ENCODE results near the gene PRODH. TPM values are rescaled to one million over a fixed set of nuclear protein-coding genes. Genes with fewer than 3 reads are reported as not detected.
"Not testable (repeated sequence)": the region's sequence is repeated elsewhere in the genome, so short reads cannot be mapped to it uniquely, and the experiment has no call there.

Gene PRODH
- polyA plus RNA-seq, 1 experiment: not detected

- H3K27me3 ChIP-seq (ENCODE audit: control insufficient read depth, insufficient read depth, low read length); POLR2A ChIA-PET; CTCF ChIA-PET; H3K36me3 ChIP-seq (ENCODE audit: control insufficient read depth, insufficient read depth, low read length); H3K4me3 ChIP-seq (ENCODE audit: low read depth, low read length); DNase-seq (ENCODE audit: low read depth): not testable (repeated sequence)
Measured at GRCh38 chr22:18958321-18958705, 22.2 kb upstream of the PRODH start.

GRCh38 chr22:18957621-18958320 lies 21.7 kb upstream of the PRODH start:
- CTCF ChIA-PET; H3K4me3 ChIP-seq (ENCODE audit: low read depth, low read length); DNase-seq (ENCODE audit: low read depth); POLR2A ChIA-PET; H3K36me3 ChIP-seq (ENCODE audit: control insufficient read depth, insufficient read depth, low read length); H3K27me3 ChIP-seq (ENCODE audit: control insufficient read depth, insufficient read depth, low read length): not testable (repeated sequence)

GRCh38 chr22:18956956-18957355 lies 20.9 kb upstream of the PRODH start:
- H3K4me3 ChIP-seq (ENCODE audit: low read depth, low read length); H3K36me3 ChIP-seq (ENCODE audit: control insufficient read depth, insufficient read depth, low read length); H3K27me3 ChIP-seq (ENCODE audit: control insufficient read depth, insufficient read depth, low read length); DNase-seq (ENCODE audit: low read depth); CTCF ChIA-PET; POLR2A ChIA-PET: not testable (repeated sequence)

DNA sequence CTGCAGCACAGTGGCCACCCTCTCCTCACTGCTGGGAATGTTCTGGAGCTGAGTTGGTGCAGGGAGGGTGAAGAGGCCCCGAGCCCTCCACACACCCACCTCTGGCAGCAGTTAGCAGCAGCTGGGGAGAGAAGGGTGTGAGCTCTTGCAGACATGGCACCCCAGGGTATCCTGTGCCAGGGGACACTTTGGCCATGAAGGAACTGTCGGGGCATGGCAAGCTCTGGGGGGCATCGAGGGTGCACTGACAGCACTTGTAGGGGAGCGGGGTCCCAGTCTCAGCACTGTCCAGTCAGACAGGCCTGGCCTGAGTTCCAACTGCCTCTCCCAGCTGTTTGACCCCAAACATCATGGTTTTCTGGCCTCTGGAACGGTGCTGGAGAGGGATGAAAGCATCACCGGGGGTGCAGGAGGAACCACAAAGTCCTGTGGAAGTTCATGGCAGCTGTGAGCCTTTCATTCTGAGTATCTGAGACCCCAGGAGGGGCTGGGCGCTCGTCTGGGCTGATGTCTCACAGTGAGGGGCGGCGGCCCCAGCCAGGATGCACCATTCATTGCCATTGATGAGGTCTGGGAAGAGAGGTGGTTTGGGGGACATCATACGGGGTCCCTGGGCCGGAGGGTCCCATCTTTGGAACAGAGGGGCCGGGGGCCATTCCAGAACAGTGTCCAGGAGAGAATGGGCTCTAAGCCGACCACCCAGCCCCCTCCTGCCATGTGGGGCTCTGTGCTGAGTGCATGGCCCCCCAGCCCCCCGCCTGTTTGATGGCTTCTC lies 20.2 kb upstream of the PRODH start:
- H3K27me3 ChIP-seq (ENCODE audit: control insufficient read depth, insufficient read depth, low read length); DNase-seq (ENCODE audit: low read depth); H3K4me3 ChIP-seq (ENCODE audit: low read depth, low read length); POLR2A ChIA-PET; H3K36me3 ChIP-seq (ENCODE audit: control insufficient read depth, insufficient read depth, low read length): not testable (repeated sequence)
- CTCF ChIA-PET: interaction anchor here (1.5 kb wide), 1 partner anchor 188 kb away, joined by 3 read pairs; the partner anchor contains the start of gene ESS2

- CTCF ChIA-PET: interaction anchor here (1.5 kb wide), 1 partner anchor 188 kb away, joined by 3 read pairs; the partner anchor contains the start of gene ESS2
- no peak for DNase-seq (ENCODE audit: low read depth)
- POLR2A ChIA-PET: no interaction called here
Measured at GRCh38 chr22:18955696-18956095, 19.6 kb upstream of the PRODH start.

GRCh38 chr22:18954990-18955571 lies 19.0 kb upstream of the PRODH start:
- no peak for DNase-seq (ENCODE audit: low read depth)
- ChIA-PET CTCF (interaction anchor here (1.5 kb wide), 1 partner anchor 189 kb away, joined by 3 read pairs; the partner anchor contains the start of gene ESS2), POLR2A (no interaction called here)
- no peaks in the 10 kb centered on the region for H3K27me3 ChIP-seq (ENCODE audit: control insufficient read depth, insufficient read depth, low read length)
- H3K36me3 ChIP-seq (ENCODE audit: control insufficient read depth, insufficient read depth, low read length): no peaks in the 10 kb centered on the region
- H3K4me3 ChIP-seq (ENCODE audit: low read depth, low read length): no peak overlapping the region
- TF ChIP-seq CTCF (IDR thresholded peaks at IDR 0.05; ENCODE audit: insufficient read depth, low read depth, low read length): no peak

More at GRCh38 chr22:18955696-18956095, 19.6 kb upstream of the PRODH start:
- no peak overlapping the region for H3K4me3 ChIP-seq (ENCODE audit: low read depth, low read length)
- TF ChIP-seq CTCF (IDR thresholded peaks at IDR 0.05; ENCODE audit: insufficient read depth, low read depth, low read length): no peak
- no peaks in the 10 kb centered on the region for H3K36me3 ChIP-seq (ENCODE audit: control insufficient read depth, insufficient read depth, low read length)
- no peaks in the 10 kb centered on the region for H3K27me3 ChIP-seq (ENCODE audit: control insufficient read depth, insufficient read depth, low read length)

DNA sequence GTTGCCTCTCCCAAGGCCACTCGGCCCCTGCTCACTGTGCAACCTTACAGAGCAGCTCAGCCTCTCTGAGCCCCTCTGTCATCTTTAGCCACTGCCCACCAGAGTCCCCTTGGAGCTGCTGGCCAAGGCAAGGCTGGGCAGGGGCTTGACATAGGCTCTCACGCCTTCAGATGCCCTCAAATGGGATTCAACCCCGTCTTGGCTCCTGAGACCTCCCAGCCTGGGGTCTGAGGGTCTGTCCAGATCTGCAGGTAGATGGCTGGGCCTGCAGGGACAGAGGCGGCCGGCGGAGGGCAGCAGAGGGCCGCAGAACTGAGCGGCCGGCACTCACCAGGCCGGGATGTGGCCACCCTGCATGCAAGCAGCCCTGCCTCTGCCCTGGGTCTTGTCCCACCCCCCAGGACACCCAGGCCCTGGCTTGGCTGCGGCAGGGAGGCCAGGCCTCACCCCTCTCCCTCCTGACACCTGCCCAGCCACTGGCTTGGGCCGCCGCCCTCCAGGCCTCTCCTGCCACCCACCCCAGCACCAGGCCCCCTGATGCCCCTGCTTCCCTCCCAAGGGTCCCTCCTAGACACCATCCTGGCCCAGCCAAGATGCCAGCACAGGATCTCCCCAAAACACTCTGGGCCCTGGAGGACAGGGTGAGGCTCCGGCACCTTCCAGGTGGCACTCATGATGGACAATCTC lies 18.4 kb upstream of the PRODH start:
- CTCF ChIA-PET: interaction anchor here (0.6 to 1.5 kb wide), 5 partner anchors 20 to 277 kb away, joined by 3 to 4 read pairs (median 4); partner anchors contain the start of gene ESS2
- H3K4me3 ChIP-seq (ENCODE audit: low read depth, low read length); DNase-seq (ENCODE audit: low read depth); POLR2A ChIA-PET; H3K27me3 ChIP-seq (ENCODE audit: control insufficient read depth, insufficient read depth, low read length); H3K36me3 ChIP-seq (ENCODE audit: control insufficient read depth, insufficient read depth, low read length): not testable (repeated sequence)
- peak; percentile 84 for TF ChIP-seq CTCF (IDR thresholded peaks at IDR 0.05; ENCODE audit: insufficient read depth, low read depth, low read length)

GRCh38 chr22:18953128-18953527 lies 17.0 kb upstream of the PRODH start:
- H3K4me3 ChIP-seq (ENCODE audit: low read depth, low read length); POLR2A ChIA-PET; H3K27me3 ChIP-seq (ENCODE audit: control insufficient read depth, insufficient read depth, low read length); H3K36me3 ChIP-seq (ENCODE audit: control insufficient read depth, insufficient read depth, low read length); DNase-seq (ENCODE audit: low read depth): not testable (repeated sequence)
- CTCF ChIA-PET: interaction anchor here (1.2 kb wide), 1 partner anchor 278 kb away, joined by 3 read pairs; no protein-coding TSS in a partner anchor

Data from BJ (cell line).